GM12801 (cell line): ENCODE results near the gene IGFBP3.

Source experiments
- CTCF ChIP-seq: IDR thresholded peaks from one replicate; pipeline ENCODE4 v1.5.1; 2011; ENCODE audit warnings: control low read depth; ENCODE audit not compliant: insufficient read length; ENCODE audit errors: extremely low read depth

The IGFBP3 gene

GRCh38 chr7:45885264-45885882 lies 35.7 kb downstream of the IGFBP3 start:
- TF ChIP-seq CTCF = no peak

DNA sequence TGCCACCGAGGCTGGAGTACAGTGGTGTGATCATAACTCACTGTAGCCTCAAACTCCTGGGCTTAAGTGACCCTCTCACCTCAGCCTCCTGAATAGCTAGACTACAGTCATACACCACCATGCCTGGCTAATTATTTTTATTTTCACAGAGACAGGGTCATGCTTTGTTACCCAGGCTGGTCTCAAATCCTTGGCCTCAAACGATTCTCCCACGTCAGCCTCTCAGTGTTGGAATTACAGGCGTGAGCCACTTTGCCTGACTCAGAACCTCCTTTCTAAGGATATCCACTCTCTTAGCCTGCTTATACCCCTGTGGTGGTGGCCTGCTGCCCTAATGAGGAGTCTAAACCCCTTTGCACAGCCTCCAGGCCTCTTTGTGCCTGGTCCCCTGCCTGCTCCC lies 36.9 kb downstream of the IGFBP3 start:
- TF ChIP-seq CTCF = no peak

DNA sequence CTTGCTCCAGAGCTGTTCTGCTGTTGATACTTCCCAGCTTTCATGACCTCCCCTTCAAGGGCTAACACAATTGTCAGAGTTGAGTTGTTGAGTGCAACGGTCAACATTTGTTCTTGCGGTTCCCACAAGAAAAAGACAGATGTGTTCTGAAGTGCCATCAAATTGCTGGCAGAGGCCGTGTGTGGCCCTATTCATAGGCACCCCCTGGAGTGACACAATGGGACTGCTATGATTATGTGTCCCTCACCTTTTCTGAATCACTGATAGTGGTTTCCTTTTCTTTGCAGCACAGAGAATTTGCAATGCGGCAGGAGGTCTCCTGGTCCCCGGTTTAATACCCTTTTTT lies 38.6 kb downstream of the IGFBP3 start:
- no peak for TF ChIP-seq CTCF

- no peak for TF ChIP-seq CTCF
Measured at GRCh38 chr7:45881759-45882464, 39.2 kb downstream of the IGFBP3 start.

GRCh38 chr7:45881280-45881758 lies 39.8 kb downstream of the IGFBP3 start:
- TF ChIP-seq CTCF = no peak

GRCh38 chr7:45880433-45880860 lies 40.6 kb downstream of the IGFBP3 start:
- TF ChIP-seq CTCF = no peak

- no peak for TF ChIP-seq CTCF
Measured at GRCh38 chr7:45878457-45879144, 42.5 kb downstream of the IGFBP3 start.
